ENCODE measurements around the gene TSHZ1. TPM values are rescaled to one million over a fixed set of nuclear protein-coding genes. Genes with fewer than 3 reads are reported as not detected.
"Not testable (repeated sequence)": the region's sequence is repeated elsewhere in the genome, so short reads cannot be mapped to it uniquely, and the experiment has no call there.

Gene TSHZ1
- total and polyA plus RNA-seq, 12 donors: 6.8 to 25.0 (median 16.0) TPM

- Histone ChIP-seq H3K36me3 (replicated peaks in 1 of 2) (no peaks in the 10 kb centered on the region), H3K9me3 (replicated peaks in 1 of 3) (peaks cover 0 to 11% (median 0%) of the 10 kb centered on the region in 3 donors), H3K4me3 (no peak overlapping the region), H3K27me3 (no peaks in the 10 kb centered on the region), H3K4me1 (replicated peaks in 1 of 2) (no peaks in the 10 kb centered on the region), H3K27ac (no peak overlapping the region)
- intact Hi-C loops (cut with DNase I): no loop called here
- no peak for DNase-seq
- TF ChIP-seq POLR2A (IDR thresholded peaks at IDR 0.05) (no peak), CTCF (IDR thresholded peaks at IDR 0.05) (no peak)
- 81 to 98% (median 93%) methylated on average over 9 to 11 of the region's 11 CpGs for WGBS, 4 donors
Measured at GRCh38 chr18:75322206-75322605, 111.6 kb downstream of the TSHZ1 start.

- H3K36me3 ChIP-seq (replicated peaks in 1 of 2): no peaks in the 10 kb centered on the region
- H3K27ac ChIP-seq: no peak overlapping the region
- 80 to 84% (median 80%) methylated on average over 8 of the region's 8 CpGs for WGBS, 4 donors
- TF ChIP-seq POLR2A (IDR thresholded peaks at IDR 0.05) (no peak), CTCF (IDR thresholded peaks at IDR 0.05) (no peak)
- no peaks in the 10 kb centered on the region for H3K27me3 ChIP-seq
- DNase-seq: no peak
- H3K4me1 ChIP-seq (replicated peaks in 1 of 2): no peaks in the 10 kb centered on the region
- intact Hi-C loops (cut with DNase I): no loop called here
- H3K4me3 ChIP-seq: no peak overlapping the region
- peaks cover 0 to 12% (median 0%) of the 10 kb centered on the region in 3 donors for H3K9me3 ChIP-seq (replicated peaks in 1 of 3)
Measured at GRCh38 chr18:75323821-75324585, 113.4 kb downstream of the TSHZ1 start.

- Histone ChIP-seq H3K27ac (no peak overlapping the region), H3K27me3 (no peaks in the 10 kb centered on the region), H3K36me3 (replicated peaks in 1 of 2) (no peaks in the 10 kb centered on the region), H3K4me1 (replicated peaks in 1 of 2) (no peaks in the 10 kb centered on the region), H3K4me3 (no peak overlapping the region), H3K9me3 (replicated peaks in 1 of 3) (peaks cover 0 to 12% (median 0%) of the 10 kb centered on the region in 3 donors)
- 79 to 83% (median 82%) methylated on average over 2 of the region's 2 CpGs for WGBS, 4 donors
- no peak for DNase-seq
- no peak for TF ChIP-seq CTCF (IDR thresholded peaks at IDR 0.05)
- no peak for TF ChIP-seq POLR2A (IDR thresholded peaks at IDR 0.05)
- intact Hi-C loops (cut with DNase I): no loop called here
Measured at GRCh38 chr18:75324686-75325257, 114.2 kb downstream of the TSHZ1 start.

- H3K27me3 ChIP-seq; H3K27ac ChIP-seq; H3K36me3 ChIP-seq (replicated peaks in 1 of 2); H3K4me3 ChIP-seq; DNase-seq; H3K4me1 ChIP-seq (replicated peaks in 1 of 2); intact Hi-C loops (cut with DNase I): not testable (repeated sequence)
- 94 to 100% (median 97%) methylated on average over 2 of the region's 2 CpGs for WGBS, 4 donors
- H3K9me3 ChIP-seq (replicated peaks in 1 of 3): peaks cover 0 to 12% (median 0%) of the 10 kb centered on the region in 3 donors
Measured at GRCh38 chr18:75329753-75330152, 119.2 kb downstream of the TSHZ1 start.
